HepG2 (cell line): ENCODE data around the gene CTNNA1. TPM values are rescaled to one million over a fixed set of nuclear protein-coding genes. Genes with fewer than 3 reads are reported as not detected.

Experiments
- ARNT2 ChIP-seq: sonication (generic); formaldehyde crosslinking; IDR thresholded peaks from 2 replicates; pipeline ENCODE4 v1.8.0; 2022; ENCODE audit warnings: mild to moderate bottlenecking, low read depth, missing genetic modification reagents, moderate library complexity
- CBX1 ChIP-seq: IDR thresholded peaks from one replicate; pipeline ENCODE4 v1.6.1; 2016; ENCODE audit warnings: antibody characterized with exemption, low read depth
- ELF3 ChIP-seq: IDR thresholded peaks from 2 replicates; pipeline ENCODE4 v1.6.1; 2016; ENCODE audit warnings: missing genetic modification reagents, missing compliant biosample characterization
- HCFC1 ChIP-seq: fragments of 150-350 bp; IDR thresholded peaks from 2 replicates; pipeline ENCODE4 v1.6.1; 2014; ENCODE audit warnings: low read depth, low read length
- KLF12 ChIP-seq: sonication (generic); formaldehyde crosslinking; IDR thresholded peaks from 2 replicates; pipeline ENCODE4 v1.4.0; 2020; ENCODE audit warnings: missing genetic modification reagents, borderline replicate concordance
- KLF6 ChIP-seq: IDR thresholded peaks from 2 replicates; pipeline ENCODE4 v1.8.0; 2016; ENCODE audit warnings: missing biosample characterization, missing genetic modification reagents
- MTF2 ChIP-seq: sonication (generic); formaldehyde crosslinking; IDR thresholded peaks from 2 replicates; pipeline ENCODE4 v1.5.0; 2020; ENCODE audit warnings: missing genetic modification reagents, borderline replicate concordance
- NFIC ChIP-seq: IDR thresholded peaks from 2 replicates; pipeline ENCODE4 v1.6.1; 2012; ENCODE audit warnings: mild to moderate bottlenecking, low read length, inconsistent platforms
- POGZ ChIP-seq: sonication (generic); formaldehyde crosslinking; IDR thresholded peaks from 2 replicates; pipeline ENCODE4 v1.4.0; 2020; ENCODE audit warnings: mild to moderate bottlenecking, missing genetic modification reagents
- TAF15 ChIP-seq: fragments of 200-400 bp; formaldehyde crosslinking; IDR thresholded peaks from one replicate; pipeline ENCODE4 v1.6.1; 2018; ENCODE audit warnings: mild to moderate bottlenecking, low read depth, low read length; ENCODE audit not compliant: poor library complexity, severe bottlenecking
- YEATS2 ChIP-seq: sonication (generic); formaldehyde crosslinking; IDR thresholded peaks from 2 replicates; pipeline ENCODE4 v1.4.0; 2020; ENCODE audit warnings: missing genetic modification reagents, borderline replicate concordance
- ZFP36L2 ChIP-seq: sonication (generic); formaldehyde crosslinking; IDR thresholded peaks from 2 replicates; pipeline ENCODE4 v1.4.0; 2020; ENCODE audit warnings: missing genetic modification reagents
- ZFP62 ChIP-seq: sonication (generic); formaldehyde crosslinking; IDR thresholded peaks from 2 replicates; pipeline ENCODE4 v1.4.0; 2020; ENCODE audit warnings: missing genetic modification reagents
- ZFP90 ChIP-seq: sonication (generic); formaldehyde crosslinking; IDR thresholded peaks from 2 replicates; pipeline ENCODE4 v1.8.0; 2022; ENCODE audit warnings: missing genetic modification reagents, mild to moderate bottlenecking, inconsistent platforms, borderline replicate concordance
- ZNF232 ChIP-seq: sonication (generic); formaldehyde crosslinking; IDR thresholded peaks from 2 replicates; pipeline ENCODE4 v1.4.0; 2020; ENCODE audit warnings: missing genetic modification reagents, borderline replicate concordance
- ZNF431 ChIP-seq: sonication (generic); formaldehyde crosslinking; IDR thresholded peaks from 2 replicates; pipeline ENCODE4 v1.9.0; 2022; ENCODE audit warnings: missing genetic modification reagents, low read depth, mild to moderate bottlenecking, borderline replicate concordance
- ZNF451 ChIP-seq: sonication (generic); formaldehyde crosslinking; IDR thresholded peaks from 2 replicates; pipeline ENCODE4 v1.5.0; 2020; ENCODE audit warnings: mild to moderate bottlenecking, missing genetic modification reagents
- ZNF713 ChIP-seq: sonication (generic); formaldehyde crosslinking; IDR thresholded peaks from 2 replicates; pipeline ENCODE4 v1.4.0; 2020; ENCODE audit warnings: mild to moderate bottlenecking, missing genetic modification reagents
- ZNF772 ChIP-seq: sonication (generic); formaldehyde crosslinking; IDR thresholded peaks from 2 replicates; pipeline ENCODE4 v1.5.0; 2020; ENCODE audit warnings: mild to moderate bottlenecking, missing genetic modification reagents
- polyA plus RNA-seq, 8 experiments: library from polyadenylated mRNA; depleted of rRNA in 3 of 8; stranded (reverse) in 7 of 8; unstranded in 1 of 8; fragments of >200 nt; fragmentation: Illumina TruSeq in 4 of 8; extraction: Trizol in 4 of 8; gene quantifications; 2 replicates each; pipeline versions ENCODE4 v1.2.1 to v1.2.3, GENCODE V29; 2011 to 2016; ENCODE audit warnings: low read depth in 4 of 8, missing spikeins in 1 of 8, mixed read lengths in 1 of 8; ENCODE audit not compliant: insufficient read depth in 1 of 8
- total RNA-seq, 5 experiments: library from RNA; depleted of rRNA; stranded (reverse); fragments of >200 nt; fragmentation: Illumina TruSeq; extraction: Trizol; gene quantifications; 2 replicates each; pipeline ENCODE4 v1.2.3, GENCODE V29; 2016; ENCODE audit warnings: low read depth in 1 of 5
- TF ChIP-seq, protein P1 (sequence below): sonication (generic); formaldehyde crosslinking; IDR thresholded peaks from 2 replicates; pipeline ENCODE4 v1.8.0; 2022; ENCODE audit warnings: mild to moderate bottlenecking, missing genetic modification reagents
- TF ChIP-seq, protein P2 (sequence below): sonication (generic); formaldehyde crosslinking; IDR thresholded peaks from 2 replicates; pipeline ENCODE4 v1.8.0; 2022; ENCODE audit warnings: missing genetic modification reagents, low read depth, mild to moderate bottlenecking, borderline replicate concordance
- TF ChIP-seq, protein P3 (sequence below): sonication (generic); formaldehyde crosslinking; IDR thresholded peaks from 2 replicates; pipeline ENCODE4 v1.4.0; 2020; ENCODE audit warnings: missing genetic modification reagents
- TF ChIP-seq, protein P4 (sequence below): sonication (generic); formaldehyde crosslinking; IDR thresholded peaks from 2 replicates; pipeline ENCODE4 v1.5.0; 2020; ENCODE audit warnings: mild to moderate bottlenecking, missing genetic modification reagents
- TF ChIP-seq, protein P5 (sequence below): IDR thresholded peaks from 2 replicates; pipeline ENCODE4 v1.6.1; 2016; ENCODE audit warnings: mild to moderate bottlenecking, missing biosample characterization, missing genetic modification reagents

Gene CTNNA1
- total and polyA plus RNA-seq, 2 of the 13 experiments (the other 11 are each of a cell fraction or from before 2014, with no cell fraction given): 66.8 to 162 TPM

DNA sequence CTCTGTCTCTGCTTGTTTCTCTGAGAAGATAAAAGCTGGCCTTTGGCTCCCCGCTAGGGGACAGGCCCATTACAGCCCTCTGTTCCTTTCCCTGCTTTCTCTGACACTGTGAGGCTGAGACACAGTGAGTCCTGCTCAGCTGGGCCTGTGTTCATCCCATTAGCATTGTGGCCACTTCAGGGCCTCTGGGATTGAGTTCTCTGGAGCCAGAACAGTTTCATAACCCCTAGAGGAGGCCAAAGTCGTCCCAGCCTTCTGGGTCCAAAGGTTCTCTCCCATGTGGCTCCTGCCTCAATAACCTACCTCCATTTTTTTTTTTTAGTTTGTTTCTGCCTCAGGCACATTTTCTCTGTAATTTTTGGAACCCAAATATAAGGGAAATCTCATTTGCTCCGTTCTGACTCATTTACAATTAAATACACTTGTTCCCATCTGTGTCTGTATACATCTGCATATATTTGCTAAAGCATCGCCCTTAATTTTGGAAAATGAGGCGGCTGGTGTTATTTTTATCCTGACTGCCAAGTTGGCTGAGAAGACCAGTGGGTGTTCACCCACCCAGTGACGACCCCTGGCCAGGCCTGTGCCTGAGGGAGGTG lies 27.3 kb upstream of the CTNNA1 start (continued):
- TF ChIP-seq KLF12 (no peak), ELF3 (CRISPR knock-in tag) (no peak), KLF6 (no peak), ZNF451 (CRISPR knock-in tag) (no peak), MTF2 (CRISPR knock-in tag) (no peak), NFIC (peak; percentile 40; the same call in 1 of the 2 replicates), ARNT2 (no peak), YEATS2 (CRISPR knock-in tag) (no peak), ZNF431 (CRISPR knock-in tag) (no peak), ZFP62 (CRISPR knock-in tag) (no peak), HCFC1 (no peak), ZFP36L2 (no peak), ZNF772 (CRISPR knock-in tag) (no peak), TAF15 (no peak), ZNF232 (no peak), ZNF713 (CRISPR knock-in tag) (no peak), POGZ (peak; percentile 61; the same call in 1 of the 2 replicates), ZFP90 (CRISPR knock-in tag) (no peak), CBX1 (no peak)
- TF ChIP-seq, protein P1, sequence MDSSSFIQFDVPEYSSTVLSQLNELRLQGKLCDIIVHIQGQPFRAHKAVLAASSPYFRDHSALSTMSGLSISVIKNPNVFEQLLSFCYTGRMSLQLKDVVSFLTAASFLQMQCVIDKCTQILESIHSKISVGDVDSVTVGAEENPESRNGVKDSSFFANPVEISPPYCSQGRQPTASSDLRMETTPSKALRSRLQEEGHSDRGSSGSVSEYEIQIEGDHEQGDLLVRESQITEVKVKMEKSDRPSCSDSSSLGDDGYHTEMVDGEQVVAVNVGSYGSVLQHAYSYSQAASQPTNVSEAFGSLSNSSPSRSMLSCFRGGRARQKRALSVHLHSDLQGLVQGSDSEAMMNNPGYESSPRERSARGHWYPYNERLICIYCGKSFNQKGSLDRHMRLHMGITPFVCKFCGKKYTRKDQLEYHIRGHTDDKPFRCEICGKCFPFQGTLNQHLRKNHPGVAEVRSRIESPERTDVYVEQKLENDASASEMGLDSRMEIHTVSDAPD (CRISPR knock-in tag): no peak
- TF ChIP-seq, protein P2, sequence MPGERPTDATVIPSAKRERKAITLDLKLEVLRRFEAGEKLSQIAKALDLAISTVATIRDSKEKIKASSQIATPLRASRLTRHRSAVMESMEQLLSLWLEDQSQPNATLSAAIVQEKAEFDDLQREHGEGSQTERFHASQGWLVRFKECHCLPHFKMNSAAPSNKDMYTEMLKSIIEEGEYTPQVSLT (CRISPR knock-in tag): no peak
- TF ChIP-seq, protein P3, sequence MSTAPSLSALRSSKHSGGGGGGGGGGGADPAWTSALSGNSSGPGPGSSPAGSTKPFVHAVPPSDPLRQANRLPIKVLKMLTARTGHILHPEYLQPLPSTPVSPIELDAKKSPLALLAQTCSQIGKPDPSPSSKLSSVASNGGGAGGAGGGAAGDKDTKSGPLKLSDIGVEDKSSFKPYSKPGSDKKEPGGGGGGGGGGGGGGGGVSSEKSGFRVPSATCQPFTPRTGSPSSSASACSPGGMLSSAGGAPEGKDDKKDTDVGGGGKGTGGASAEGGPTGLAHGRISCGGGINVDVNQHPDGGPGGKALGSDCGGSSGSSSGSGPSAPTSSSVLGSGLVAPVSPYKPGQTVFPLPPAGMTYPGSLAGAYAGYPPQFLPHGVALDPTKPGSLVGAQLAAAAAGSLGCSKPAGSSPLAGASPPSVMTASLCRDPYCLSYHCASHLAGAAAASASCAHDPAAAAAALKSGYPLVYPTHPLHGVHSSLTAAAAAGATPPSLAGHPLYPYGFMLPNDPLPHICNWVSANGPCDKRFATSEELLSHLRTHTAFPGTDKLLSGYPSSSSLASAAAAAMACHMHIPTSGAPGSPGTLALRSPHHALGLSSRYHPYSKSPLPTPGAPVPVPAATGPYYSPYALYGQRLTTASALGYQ: no peak
- TF ChIP-seq, protein P4, sequence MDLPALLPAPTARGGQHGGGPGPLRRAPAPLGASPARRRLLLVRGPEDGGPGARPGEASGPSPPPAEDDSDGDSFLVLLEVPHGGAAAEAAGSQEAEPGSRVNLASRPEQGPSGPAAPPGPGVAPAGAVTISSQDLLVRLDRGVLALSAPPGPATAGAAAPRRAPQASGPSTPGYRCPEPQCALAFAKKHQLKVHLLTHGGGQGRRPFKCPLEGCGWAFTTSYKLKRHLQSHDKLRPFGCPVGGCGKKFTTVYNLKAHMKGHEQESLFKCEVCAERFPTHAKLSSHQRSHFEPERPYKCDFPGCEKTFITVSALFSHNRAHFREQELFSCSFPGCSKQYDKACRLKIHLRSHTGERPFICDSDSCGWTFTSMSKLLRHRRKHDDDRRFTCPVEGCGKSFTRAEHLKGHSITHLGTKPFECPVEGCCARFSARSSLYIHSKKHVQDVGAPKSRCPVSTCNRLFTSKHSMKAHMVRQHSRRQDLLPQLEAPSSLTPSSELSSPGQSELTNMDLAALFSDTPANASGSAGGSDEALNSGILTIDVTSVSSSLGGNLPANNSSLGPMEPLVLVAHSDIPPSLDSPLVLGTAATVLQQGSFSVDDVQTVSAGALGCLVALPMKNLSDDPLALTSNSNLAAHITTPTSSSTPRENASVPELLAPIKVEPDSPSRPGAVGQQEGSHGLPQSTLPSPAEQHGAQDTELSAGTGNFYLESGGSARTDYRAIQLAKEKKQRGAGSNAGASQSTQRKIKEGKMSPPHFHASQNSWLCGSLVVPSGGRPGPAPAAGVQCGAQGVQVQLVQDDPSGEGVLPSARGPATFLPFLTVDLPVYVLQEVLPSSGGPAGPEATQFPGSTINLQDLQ: no peak
- TF ChIP-seq, protein P5, sequence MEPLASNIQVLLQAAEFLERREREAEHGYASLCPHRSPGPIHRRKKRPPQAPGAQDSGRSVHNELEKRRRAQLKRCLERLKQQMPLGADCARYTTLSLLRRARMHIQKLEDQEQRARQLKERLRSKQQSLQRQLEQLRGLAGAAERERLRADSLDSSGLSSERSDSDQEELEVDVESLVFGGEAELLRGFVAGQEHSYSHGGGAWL: no peak
